GM23338 (cell line): ENCODE data around the gene CEP350. TPM values are rescaled to one million over a fixed set of nuclear protein-coding genes. Genes with fewer than 3 reads are reported as not detected.

ENCODE experiments used
- ATAC-seq: fragments of 200-7000 bp; cut with Tn5 transposase; 3 replicates; pipeline ENCODE4 v1.9.1; 2020
- DNase-seq: peaks from one replicate; pipeline ENCODE4 v3.0.0-alpha.2; 2015; ENCODE audit warnings: low spot score
- H2AFZ ChIP-seq: fragments of 200-600 bp; sonication (generic); 2 replicates; pipeline ENCODE4 v1.8.0; 2016; ENCODE audit warnings: antibody characterized with exemption, mild to moderate bottlenecking, moderate library complexity
- H3F3A ChIP-seq: fragments of 200-600 bp; sonication (generic); replicated peaks from 2 replicates; pipeline ENCODE4 v1.8.0; 2017; ENCODE audit warnings: antibody characterized with exemption, mixed run types, low read depth
- H3K27ac ChIP-seq: fragments of 200-600 bp; sonication (generic); 2 replicates; pipeline ENCODE4 v1.6.1; 2016; ENCODE audit warnings: low read depth
- H3K27me3 ChIP-seq: fragments of 200-600 bp; sonication (generic); 2 replicates; pipeline ENCODE4 v1.8.0; 2016; ENCODE audit warnings: mild to moderate bottlenecking, mixed run types, moderate library complexity; ENCODE audit not compliant: insufficient read depth
- H3K36me3 ChIP-seq: fragments of 200-600 bp; sonication (generic); 2 replicates; pipeline ENCODE4 v1.8.0; 2016; ENCODE audit warnings: mild to moderate bottlenecking; ENCODE audit not compliant: insufficient read depth
- H3K4me1 ChIP-seq: fragments of 200-600 bp; sonication (generic); 2 replicates; pipeline ENCODE4 v1.8.0; 2016; ENCODE audit warnings: mild to moderate bottlenecking, moderate library complexity; ENCODE audit not compliant: insufficient read depth
- H3K4me2 ChIP-seq: fragments of 200-600 bp; sonication (generic); 2 replicates; pipeline ENCODE4 v1.7.1; 2017; ENCODE audit warnings: mixed run types
- H3K4me3 ChIP-seq: fragments of 200-600 bp; sonication (generic); 2 replicates; pipeline ENCODE4 v1.6.1; 2016; ENCODE audit warnings: mixed run types
- H3K79me2 ChIP-seq: fragments of 200-600 bp; sonication (generic); replicated peaks from 2 replicates; pipeline ENCODE4 v1.8.0; 2017; ENCODE audit warnings: mild to moderate bottlenecking; ENCODE audit not compliant: insufficient read depth
- H3K9me2 ChIP-seq: fragments of 200-600 bp; sonication (generic); 2 replicates; pipeline ENCODE4 v1.8.0; 2017; ENCODE audit not compliant: insufficient read depth
- H4K20me1 ChIP-seq: fragments of 200-600 bp; sonication (generic); replicated peaks from 2 replicates; pipeline ENCODE4 v1.8.0; 2017; ENCODE audit warnings: mild to moderate bottlenecking; ENCODE audit not compliant: insufficient read depth
- H3K27ac Mint-ChIP-seq: 2 replicates; pipeline ENCODE4 v1.8.0; 2020; ENCODE audit warnings: inconsistent platforms, mild to moderate bottlenecking, moderate library complexity, mixed read lengths
- H3K27me3 Mint-ChIP-seq: 3 replicates; pipeline ENCODE4 v1.8.0; 2022; ENCODE audit warnings: low read depth, mild to moderate bottlenecking, moderate library complexity, mixed read lengths, inconsistent platforms; ENCODE audit not compliant: insufficient read depth, poor library complexity
- H3K36me3 Mint-ChIP-seq: 3 replicates; pipeline ENCODE4 v1.8.0; 2021; ENCODE audit warnings: low read depth, mild to moderate bottlenecking, inconsistent platforms, moderate library complexity, mixed read lengths
- H3K4me1 Mint-ChIP-seq: 3 replicates; pipeline ENCODE4 v1.8.0; 2020; ENCODE audit warnings: mild to moderate bottlenecking, inconsistent platforms, mixed read lengths
- H3K4me3 Mint-ChIP-seq: 3 replicates; pipeline ENCODE4 v1.8.0; 2021; ENCODE audit warnings: moderate library complexity, mild to moderate bottlenecking, inconsistent platforms, mixed read lengths
- H3K9me3 Mint-ChIP-seq: 3 replicates; pipeline ENCODE4 v1.8.0; 2020; ENCODE audit warnings: moderate library complexity, mild to moderate bottlenecking, inconsistent platforms, mixed read lengths
- CREB1 ChIP-seq: fragments of 250-450 bp; sonication (Bioruptor Pico); IDR thresholded peaks from 2 replicates; pipeline ENCODE4 v1.5.0; 2020; ENCODE audit warnings: low read depth, mild to moderate bottlenecking, moderate library complexity
- EZH2 ChIP-seq: fragments of 200-600 bp; sonication (generic); IDR thresholded peaks from one replicate; pipeline ENCODE4 v1.8.0; 2017; ENCODE audit warnings: antibody characterized with exemption, mild to moderate bottlenecking, low read depth; ENCODE audit not compliant: unreplicated experiment
- EZH2phosphoT487 ChIP-seq: fragments of 200-600 bp; sonication (generic); IDR thresholded peaks from one replicate; pipeline ENCODE4 v1.8.1; 2018; ENCODE audit warnings: antibody characterized with exemption; ENCODE audit not compliant: unreplicated experiment
- JUNB ChIP-seq: IDR thresholded peaks from one replicate; pipeline ENCODE4 v1.6.1; 2016; ENCODE audit warnings: antibody characterized with exemption; ENCODE audit not compliant: unreplicated experiment
- POLR2AphosphoS5 ChIP-seq: IDR thresholded peaks from 2 replicates; pipeline ENCODE4 v1.6.1; 2016; ENCODE audit warnings: antibody characterized with exemption, low read depth
- REST ChIP-seq: IDR thresholded peaks from one replicate; pipeline ENCODE4 v1.6.1; 2018; ENCODE audit warnings: antibody characterized with exemption; ENCODE audit not compliant: unreplicated experiment
- STAT1 ChIP-seq: IDR thresholded peaks from one replicate; pipeline ENCODE4 v1.6.1; 2016; ENCODE audit warnings: antibody characterized with exemption; ENCODE audit not compliant: unreplicated experiment
- ZNF114 ChIP-seq: fragments of 250-450 bp; sonication (Bioruptor Pico); IDR thresholded peaks from 2 replicates; pipeline ENCODE4 v1.5.0; 2020; ENCODE audit warnings: mild to moderate bottlenecking, moderate library complexity
- polyA plus RNA-seq: library from polyadenylated mRNA; unstranded; fragments of >200 nt; fragmentation: Nextera tagmentation; extraction: Ambion mirVana; gene quantifications from 2 replicates; pipeline ENCODE4 v1.2.1, GENCODE V29; 2016
- total RNA-seq: library from RNA; depleted of rRNA; stranded (reverse); fragments of >200 nt; shearing (Covaris generic); gene quantifications from 2 replicates; pipeline ENCODE4 v1.2.3, GENCODE V29; 2014
- TF ChIP-seq, protein P1 (sequence below): IDR thresholded peaks from 2 replicates; pipeline ENCODE4 v1.6.1; 2016; ENCODE audit warnings: antibody characterized with exemption

The CEP350 gene
- total and polyA plus RNA-seq, 2 experiments from 2014 or later = 23.4 to 36.8 TPM

DNA sequence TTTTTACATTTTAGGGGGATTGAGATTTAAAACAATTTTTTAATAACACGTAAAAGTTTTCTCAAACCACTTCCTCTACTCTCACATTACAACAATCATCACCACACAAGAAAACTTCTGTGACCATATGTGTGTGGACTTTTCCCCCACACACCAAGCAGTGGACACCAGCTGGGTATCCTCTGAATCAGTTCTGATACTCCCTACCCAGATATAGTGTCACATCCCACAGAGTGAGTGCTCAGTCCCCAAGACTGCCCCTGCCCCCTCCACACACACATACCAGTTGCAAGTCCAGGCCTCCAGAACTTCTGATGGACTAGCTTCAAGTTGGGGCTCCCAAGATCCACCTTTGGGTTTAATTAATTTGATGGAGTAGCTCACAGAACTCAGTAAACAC is 146.8 kb downstream of the CEP350 start (continued):
- TF ChIP-seq JUNB = no peak

DNA sequence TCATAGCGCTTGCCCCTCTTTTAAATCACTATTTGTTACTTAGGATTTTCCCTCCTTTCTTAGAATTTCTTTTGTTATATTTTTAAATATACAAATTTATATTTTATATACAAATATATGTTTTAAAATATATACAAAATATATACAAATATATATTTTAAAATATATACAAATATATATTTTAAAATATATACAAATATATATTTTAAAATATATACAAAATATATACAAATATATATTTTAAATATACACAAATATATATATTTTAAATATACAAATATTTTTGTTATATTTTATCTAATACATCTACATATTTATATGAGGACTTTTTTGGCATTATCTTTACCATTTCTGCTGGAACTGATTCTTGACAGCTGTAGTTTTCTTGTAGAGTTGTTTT is 149.2 kb downstream of the CEP350 start:
- Mint-ChIP-seq H3K36me3 (peaks cover 9% of the 10 kb centered on the region), H3K9me3 (no peaks in the 10 kb centered on the region), H3K27ac (no peak overlapping the region), H3K4me3 (no peak overlapping the region), H3K27me3 (peaks cover 4% of the 10 kb centered on the region), H3K4me1 (peaks cover 18% of the 10 kb centered on the region; the same call in 2 of the 3 replicates)
- Histone ChIP-seq H3K27ac (no peak overlapping the region), H3K4me1 (peaks cover 14% of the 10 kb centered on the region), H3K4me3 (no peak overlapping the region), H3K9me2 (no peaks in the 10 kb centered on the region), H3K79me2 (no peaks in the 10 kb centered on the region), H4K20me1 (no peaks in the 10 kb centered on the region), H3K36me3 (peaks cover 2% of the 10 kb centered on the region; the same call in 1 of the 2 replicates), H3K27me3 (no peaks in the 10 kb centered on the region), H3F3A (no peaks in the 10 kb centered on the region; the same call in 1 of the 2 replicates), H2AFZ (no peak overlapping the region), H3K4me2 (no peak overlapping the region)
- ATAC-seq (no peak), DNase-seq (no peak)
- TF ChIP-seq ZNF114 (CRISPR knock-in tag) (no peak), CREB1 (CRISPR knock-in tag) (no peak), EZH2phosphoT487 (no peak)

DNA sequence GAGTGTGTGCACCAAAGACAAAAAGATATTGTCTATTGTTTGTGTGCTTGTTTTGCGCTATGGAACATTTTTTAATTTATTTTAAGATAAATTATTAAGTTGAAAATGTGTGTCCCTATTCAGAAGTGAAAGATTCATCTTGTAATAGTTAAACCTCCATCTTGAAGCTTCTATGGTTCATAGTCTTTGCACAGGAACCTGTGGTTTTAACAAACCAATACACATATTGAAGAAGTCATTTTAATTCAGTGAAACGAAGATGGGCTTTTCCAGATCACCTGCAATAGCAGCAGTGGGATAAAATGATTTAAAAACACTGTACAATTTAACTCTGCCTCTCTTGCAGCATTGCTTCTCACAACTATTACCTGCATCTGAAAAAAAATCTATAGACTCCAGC is 157.5 kb downstream of the CEP350 start:
- Mint-ChIP-seq H3K4me1 (no peaks in the 10 kb centered on the region), H3K36me3 (peaks cover 6% of the 10 kb centered on the region; the same call in 1 of the 3 replicates), H3K9me3 (no peaks in the 10 kb centered on the region), H3K27ac (no peak overlapping the region), H3K4me3 (no peak overlapping the region), H3K27me3 (peaks cover 2% of the 10 kb centered on the region)
- H3K79me2 ChIP-seq = no peaks in the 10 kb centered on the region
- DNase-seq = no peak
- H3K4me1 ChIP-seq = no peaks in the 10 kb centered on the region
- TF ChIP-seq STAT1 = no peak
- TF ChIP-seq, protein P1, sequence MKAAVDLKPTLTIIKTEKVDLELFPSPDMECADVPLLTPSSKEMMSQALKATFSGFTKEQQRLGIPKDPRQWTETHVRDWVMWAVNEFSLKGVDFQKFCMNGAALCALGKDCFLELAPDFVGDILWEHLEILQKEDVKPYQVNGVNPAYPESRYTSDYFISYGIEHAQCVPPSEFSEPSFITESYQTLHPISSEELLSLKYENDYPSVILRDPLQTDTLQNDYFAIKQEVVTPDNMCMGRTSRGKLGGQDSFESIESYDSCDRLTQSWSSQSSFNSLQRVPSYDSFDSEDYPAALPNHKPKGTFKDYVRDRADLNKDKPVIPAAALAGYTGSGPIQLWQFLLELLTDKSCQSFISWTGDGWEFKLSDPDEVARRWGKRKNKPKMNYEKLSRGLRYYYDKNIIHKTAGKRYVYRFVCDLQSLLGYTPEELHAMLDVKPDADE = no peak
- no peak overlapping the region for H3K27ac ChIP-seq
- no peak for ATAC-seq
- H3K4me3 ChIP-seq = no peak overlapping the region
- no peaks in the 10 kb centered on the region for H3K9me2 ChIP-seq
- no peaks in the 10 kb centered on the region for H3K27me3 ChIP-seq
- no peaks in the 10 kb centered on the region; the same call in 1 of the 2 replicates for H4K20me1 ChIP-seq
- no peaks in the 10 kb centered on the region; the same call in 1 of the 2 replicates for H3F3A ChIP-seq
- H2AFZ ChIP-seq = no peak overlapping the region
- H3K36me3 ChIP-seq = no peaks in the 10 kb centered on the region; the same call in 1 of the 2 replicates
- H3K4me2 ChIP-seq = no peak overlapping the region

GRCh38 chr1:180112984-180113647 is 158.5 kb downstream of the CEP350 start:
- no peaks in the 10 kb centered on the region for H3K4me1 Mint-ChIP-seq
- H3K36me3 Mint-ChIP-seq = peaks cover 6% of the 10 kb centered on the region; the same call in 1 of the 3 replicates
- peaks cover 2% of the 10 kb centered on the region for H3K27me3 Mint-ChIP-seq
- H3K9me2 ChIP-seq = no peaks in the 10 kb centered on the region
- no peaks in the 10 kb centered on the region; the same call in 1 of the 2 replicates for H3K36me3 ChIP-seq
- H3F3A ChIP-seq = no peaks in the 10 kb centered on the region; the same call in 1 of the 2 replicates
- ATAC-seq (no peak), DNase-seq (no peak)
- H2AFZ ChIP-seq = no peak overlapping the region
- no peak overlapping the region for H3K27ac Mint-ChIP-seq
- no peaks in the 10 kb centered on the region for H3K27me3 ChIP-seq
- H3K4me2 ChIP-seq = no peak overlapping the region
- H3K9me3 Mint-ChIP-seq = no peaks in the 10 kb centered on the region
- no peak overlapping the region for H3K4me3 ChIP-seq
- H3K79me2 ChIP-seq = no peaks in the 10 kb centered on the region
- no peak overlapping the region for H3K4me3 Mint-ChIP-seq
- no peaks in the 10 kb centered on the region; the same call in 1 of the 2 replicates for H4K20me1 ChIP-seq
- H3K4me1 ChIP-seq = no peaks in the 10 kb centered on the region
- TF ChIP-seq, protein P1 = no peak
- TF ChIP-seq EZH2phosphoT487 (no peak), REST (no peak), EZH2 (no peak), STAT1 (no peak), CREB1 (CRISPR knock-in tag) (no peak), POLR2AphosphoS5 (no peak)
- H3K27ac ChIP-seq = no peak overlapping the region
